ENCODE results near the gene SFTPA1.
A peak's percentile ranks its signal among the peaks of the same experiment; 100 is the strongest.
"Not testable (repeated sequence)": the region's sequence is repeated elsewhere in the genome, so short reads cannot be mapped to it uniquely, and the experiment has no call there.

SFTPA1 gene

GRCh38 chr10:79610601-79611191, at the start of gene SFTPA1:
Gene SFTPA1, plus strand, starts transcription at chr10:79610939. Its CDS starts 887 bp downstream, at chr10:79611826.
- no peak for DNase-seq

GRCh38 chr10:79561257-79561656, 49.5 kb upstream of the SFTPA1 start:
- no peak for DNase-seq

- peak; percentile 25 for DNase-seq
These were observed 48.5 kb upstream of the SFTPA1 start for GRCh38 chr10:79562135-79562756.

DNA sequence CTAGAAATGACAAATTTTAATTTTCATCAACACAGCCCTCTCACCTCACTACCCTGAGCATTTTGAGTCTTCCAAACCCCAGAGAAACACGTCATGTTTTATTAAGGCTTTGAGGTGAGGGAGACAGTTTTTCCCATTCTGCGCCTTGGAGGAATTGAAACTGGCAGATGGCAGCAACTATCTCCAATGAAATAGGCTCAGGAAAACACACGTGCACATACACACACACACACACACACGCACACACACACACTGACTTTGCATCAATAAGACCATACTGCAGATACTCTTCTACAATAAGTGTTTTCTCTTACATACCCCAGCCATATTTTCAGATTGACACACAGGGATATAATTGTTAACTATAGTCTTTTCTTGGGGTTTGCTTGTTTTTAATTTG, 47.3 kb upstream of the SFTPA1 start:
- DNase-seq: no peak

- DNase-seq: not testable (repeated sequence)
These were observed 40.1 kb upstream of the SFTPA1 start for GRCh38 chr10:79570624-79571023.

DNA sequence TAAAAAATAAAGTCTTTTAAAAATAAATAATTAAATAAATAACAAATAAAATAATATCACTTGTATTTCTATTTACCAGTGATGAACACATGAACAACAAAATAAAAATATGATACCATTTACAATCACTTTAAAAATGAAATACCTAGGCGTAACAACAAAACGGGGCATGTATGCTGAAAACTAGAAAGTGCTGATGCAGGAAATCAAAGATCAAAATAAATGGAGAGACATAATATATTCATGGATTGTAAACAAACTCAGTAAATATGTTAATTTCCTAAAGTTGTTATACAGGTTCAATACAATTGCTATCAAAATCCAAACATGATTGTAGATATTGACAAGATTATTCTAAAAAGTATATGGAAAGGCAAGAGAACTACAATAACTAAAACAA, 31.4 kb upstream of the SFTPA1 start:
- DNase-seq: no peak

DNA sequence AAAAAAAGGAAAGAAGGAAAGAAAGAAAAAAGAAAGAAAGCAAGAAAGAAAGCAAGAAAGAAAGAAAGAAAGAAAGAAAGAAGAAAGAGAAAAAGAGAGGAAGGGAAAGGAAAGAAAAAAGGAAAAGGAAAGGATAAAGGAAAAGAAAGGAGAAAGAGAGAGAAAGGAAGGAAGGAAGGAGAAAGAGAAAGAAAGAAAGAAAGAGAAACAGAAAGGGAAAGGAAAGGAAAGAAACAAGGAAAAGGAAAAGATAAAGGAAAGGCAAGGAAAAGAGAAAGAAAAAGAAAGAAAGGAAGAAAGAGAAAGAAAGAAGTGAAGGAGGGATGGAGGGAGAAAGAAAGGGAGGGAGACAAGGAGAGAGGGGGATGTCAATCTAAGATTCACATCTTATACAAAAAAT, 29.7 kb upstream of the SFTPA1 start:
- no peak for DNase-seq

DNA sequence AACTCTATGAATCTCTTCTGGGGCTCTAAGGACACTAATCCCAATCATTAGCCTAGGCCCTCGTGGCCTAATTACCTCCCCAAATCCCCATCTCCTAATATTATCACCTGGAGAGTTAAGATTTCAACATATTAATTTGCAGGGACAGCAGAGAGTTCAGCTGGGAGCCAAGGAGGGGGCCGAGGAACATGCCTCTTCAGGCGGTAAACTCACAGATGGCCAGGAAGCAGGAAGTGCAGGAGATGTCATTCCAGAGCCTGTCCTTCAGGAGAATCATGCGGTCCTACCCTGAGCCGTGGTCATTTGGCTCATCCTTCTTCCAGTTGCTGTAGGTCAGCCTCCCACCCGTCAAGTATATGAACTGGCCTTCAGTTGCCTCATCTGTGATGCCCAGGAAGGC, 28.6 kb upstream of the SFTPA1 start:
- DNase-seq: no peak

DNA sequence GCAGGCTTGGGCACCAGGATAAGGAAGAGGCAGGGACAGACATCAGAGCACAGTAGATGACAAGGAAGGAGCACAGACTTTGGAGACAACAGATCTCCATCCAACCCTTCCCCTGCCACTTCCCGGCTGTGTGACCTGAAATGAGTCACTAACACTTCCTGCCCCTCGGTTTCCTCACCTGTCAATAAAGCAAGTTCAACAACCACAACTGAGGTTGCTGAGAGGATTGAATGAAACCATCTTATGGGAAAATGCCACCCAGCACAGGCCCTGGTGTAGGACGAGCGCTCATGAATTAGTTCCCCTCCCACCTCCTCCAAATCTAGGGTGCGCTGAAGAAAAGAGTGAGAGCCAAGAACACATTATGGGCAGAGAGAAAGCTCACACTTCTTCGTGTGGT, 27.8 kb upstream of the SFTPA1 start:
- DNase-seq: not testable (repeated sequence)

- DNase-seq: no peak
These were observed 27.2 kb upstream of the SFTPA1 start for GRCh38 chr10:79583488-79584024.

GRCh38 chr10:79585870-79586527, 24.7 kb upstream of the SFTPA1 start:
- DNase-seq: no peak

DNA sequence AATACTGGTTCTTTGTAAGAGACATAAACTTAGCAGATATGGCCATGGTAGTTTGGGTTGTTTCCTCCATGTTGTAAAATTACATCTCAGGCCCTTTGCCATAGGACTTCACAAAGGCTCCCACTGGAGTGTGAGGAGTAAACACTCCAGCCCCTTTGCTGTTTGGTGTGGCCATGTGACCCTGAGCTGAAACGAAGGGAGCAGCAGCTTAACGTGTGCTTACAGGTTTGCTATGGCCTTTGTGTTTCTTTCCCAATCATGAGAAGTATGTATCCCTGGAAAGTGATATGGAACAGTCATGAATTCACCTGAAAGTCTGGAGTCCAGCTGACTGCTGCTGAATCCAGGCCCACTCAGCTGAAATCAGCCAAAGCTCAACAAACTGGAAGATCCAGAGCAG, 23.8 kb upstream of the SFTPA1 start:
- DNase-seq: no peak

- DNase-seq: no peak
These were observed 21.9 kb upstream of the SFTPA1 start for GRCh38 chr10:79588800-79589199.

DNA sequence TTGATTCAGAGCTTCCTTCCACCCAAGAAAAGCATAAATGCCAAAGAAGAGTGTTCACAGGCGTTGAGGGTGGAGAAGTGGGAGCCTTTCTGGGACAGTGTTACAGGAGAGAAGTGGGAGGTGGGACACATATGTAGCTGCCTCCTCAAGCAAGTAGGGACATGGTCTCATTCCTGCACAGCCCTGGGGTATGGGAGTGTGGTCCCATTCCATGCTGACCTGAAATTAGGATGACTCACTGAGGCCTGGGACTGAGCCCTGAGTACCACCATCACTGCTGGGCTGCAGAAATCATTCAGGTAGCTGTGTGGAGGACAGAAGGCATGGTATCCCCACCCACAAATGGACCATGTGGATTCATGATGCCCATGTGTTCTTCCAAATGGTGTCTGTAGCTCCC, 17.4 kb upstream of the SFTPA1 start:
- no peak for DNase-seq

DNA sequence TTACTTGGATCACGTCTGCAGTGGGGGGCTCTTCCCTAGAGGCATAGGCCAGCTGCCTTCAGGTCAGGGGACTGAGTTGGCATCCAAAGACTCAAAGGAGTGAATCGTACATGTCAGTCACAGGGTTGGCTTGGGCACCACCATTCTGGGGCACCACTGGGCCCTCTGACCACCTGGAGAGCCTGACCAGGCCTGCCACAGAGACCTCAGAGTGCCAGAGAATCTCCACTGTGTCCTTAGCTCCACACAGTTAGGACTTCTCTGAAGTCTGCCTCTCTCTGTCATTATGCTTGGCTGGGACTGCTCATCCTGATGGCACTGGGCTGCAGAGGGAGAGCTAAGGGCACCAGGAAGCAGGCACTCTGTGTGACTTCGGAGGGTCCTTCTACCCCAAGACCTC, 16.2 kb upstream of the SFTPA1 start:
- not testable (repeated sequence) for DNase-seq

GRCh38 chr10:79595510-79595909, 15.2 kb upstream of the SFTPA1 start:
- no peak for DNase-seq

GRCh38 chr10:79599644-79600043, 11.1 kb upstream of the SFTPA1 start:
- DNase-seq: not testable (repeated sequence)

GRCh38 chr10:79601939-79602338, 8.8 kb upstream of the SFTPA1 start:
- DNase-seq: no peak

DNA sequence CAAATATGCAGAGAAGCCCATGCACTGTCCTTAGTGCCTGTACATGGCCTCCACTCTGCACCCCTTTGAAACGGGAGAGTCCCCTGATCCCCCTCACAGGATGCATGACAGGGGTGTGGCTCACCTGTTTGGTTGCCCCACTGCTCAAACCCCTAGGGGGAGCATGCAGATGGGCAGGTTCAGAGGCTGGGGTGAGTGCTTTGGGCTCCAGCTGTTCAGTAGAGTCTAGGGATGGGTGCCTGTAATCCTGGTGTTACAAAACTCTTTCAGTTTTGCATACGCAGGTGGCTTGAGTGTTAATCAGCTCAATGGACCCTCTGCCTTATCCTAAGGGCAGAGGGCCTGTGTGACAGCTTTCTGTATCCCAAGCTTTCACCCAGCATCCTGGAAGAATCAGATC, 7.8 kb upstream of the SFTPA1 start:
- DNase-seq: no peak

GRCh38 chr10:79604294-79604693, 6.4 kb upstream of the SFTPA1 start:
- DNase-seq: no peak

DNA sequence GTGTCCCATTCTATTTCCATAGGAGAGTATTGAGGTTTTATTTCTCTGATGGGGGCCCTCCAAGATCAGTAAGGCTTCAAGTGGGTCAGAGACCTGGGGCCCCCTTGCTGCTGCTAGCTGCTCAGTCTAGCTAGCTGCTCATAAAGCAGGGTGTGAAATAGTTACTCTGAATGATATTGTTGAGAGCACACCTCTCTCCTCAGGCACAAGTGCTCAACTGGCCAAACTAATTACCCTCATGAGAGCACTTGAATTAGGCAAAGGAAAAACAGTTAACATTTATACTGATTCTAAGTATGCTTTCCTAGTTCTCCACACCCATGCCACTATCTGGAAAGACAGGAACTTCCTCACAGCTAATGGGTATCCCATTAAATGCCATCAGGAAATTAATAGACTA, 5.4 kb upstream of the SFTPA1 start:
- no peak for DNase-seq

GRCh38 chr10:79608505-79609375, 2.0 kb upstream of the SFTPA1 start:
- peak; percentile 53 for DNase-seq

All from 8988T (cell line).